ENCODE data around the gene CCNY.

CCNY gene

GRCh38 chr10:35467186-35467585 is 130.9 kb downstream of the CCNY start:
- no peak for DNase-seq (ENCODE audit: low read depth in 1 of 2, low spot score in 1 of 2)

GRCh38 chr10:35470248-35470924 is 134.1 kb downstream of the CCNY start:
- no peak for DNase-seq (ENCODE audit: low read depth in 1 of 2, low spot score in 1 of 2)

GRCh38 chr10:35470925-35471315 is 134.6 kb downstream of the CCNY start:
- no peak for DNase-seq (ENCODE audit: low read depth in 1 of 2, low spot score in 1 of 2)

- no peak for DNase-seq (ENCODE audit: low read depth in 1 of 2, low spot score in 1 of 2)
Observed at GRCh38 chr10:35471435-35471834, 135.1 kb downstream of the CCNY start.

- DNase-seq (ENCODE audit: low read depth in 1 of 2, low spot score in 1 of 2): no peak
Observed at GRCh38 chr10:35480142-35480541, 143.8 kb downstream of the CCNY start.

GRCh38 chr10:35481413-35481812 is 145.1 kb downstream of the CCNY start:
- no peak for DNase-seq (ENCODE audit: low read depth in 1 of 2, low spot score in 1 of 2)

- no peak for DNase-seq (ENCODE audit: low read depth in 1 of 2, low spot score in 1 of 2)
Observed at GRCh38 chr10:35486297-35486990, 150.1 kb downstream of the CCNY start.

- DNase-seq (ENCODE audit: low read depth in 1 of 2, low spot score in 1 of 2): no peak
Observed at GRCh38 chr10:35487336-35488034, 151.2 kb downstream of the CCNY start.

GRCh38 chr10:35488228-35488627 is 151.9 kb downstream of the CCNY start:
- DNase-seq (ENCODE audit: low read depth in 1 of 2, low spot score in 1 of 2): no peak

- DNase-seq (ENCODE audit: low read depth in 1 of 2, low spot score in 1 of 2): no peak
Observed at GRCh38 chr10:35492386-35493195, 156.3 kb downstream of the CCNY start.

GRCh38 chr10:35493196-35494118 is 157.1 kb downstream of the CCNY start:
- no peak for DNase-seq (ENCODE audit: low read depth in 1 of 2, low spot score in 1 of 2)

GRCh38 chr10:35495521-35496119 is 159.3 kb downstream of the CCNY start:
- DNase-seq (ENCODE audit: low read depth in 1 of 2, low spot score in 1 of 2): no peak

GRCh38 chr10:35497909-35498308 is 161.6 kb downstream of the CCNY start:
- no peak for DNase-seq (ENCODE audit: low read depth in 1 of 2, low spot score in 1 of 2)

GRCh38 chr10:35498693-35499092 is 162.4 kb downstream of the CCNY start:
- no peak for DNase-seq (ENCODE audit: low read depth in 1 of 2, low spot score in 1 of 2)

GRCh38 chr10:35501923-35502322 is 165.6 kb downstream of the CCNY start:
- no peak for DNase-seq (ENCODE audit: low read depth in 1 of 2, low spot score in 1 of 2)

- DNase-seq (ENCODE audit: low read depth in 1 of 2, low spot score in 1 of 2): no peak
Observed at GRCh38 chr10:35502692-35503091, 166.4 kb downstream of the CCNY start.

- DNase-seq (ENCODE audit: low read depth in 1 of 2, low spot score in 1 of 2): no peak
Observed at GRCh38 chr10:35503578-35503977, 167.3 kb downstream of the CCNY start.

- no peak for DNase-seq (ENCODE audit: low read depth in 1 of 2, low spot score in 1 of 2)
Observed at GRCh38 chr10:35504132-35504531, 167.8 kb downstream of the CCNY start.

- DNase-seq (ENCODE audit: low read depth in 1 of 2, low spot score in 1 of 2): no peak
Observed at GRCh38 chr10:35505241-35505873, 169.0 kb downstream of the CCNY start.
